Lower leg skin (tissue), 4 donors: Measurements from ENCODE around the gene INTS11. TPM values are rescaled to one million over a fixed set of nuclear protein-coding genes. Genes with fewer than 3 reads are reported as not detected.

ENCODE experiments used
- DNase-seq, 2 donors: peaks; one replicate each; pipeline ENCODE4 v3.0.0-alpha.2; 2019; ENCODE audit warnings: low spot score in 2 of 2
- H3K4me3 ChIP-seq: fragments of 200-600 bp; sonication (generic); 2 replicates; pipeline ENCODE4 v1.5.1; 2017; ENCODE audit warnings: mild to moderate bottlenecking, low read depth; ENCODE audit not compliant: poor library complexity, severe bottlenecking
- POLR2A ChIP-seq, 2 donors: fragments of 450-650 bp; IDR thresholded peaks; one replicate each; pipeline ENCODE4 v1.6.1; 2016 to 2017; ENCODE audit warnings: antibody characterized with exemption in 2 of 2, mild to moderate bottlenecking in 1 of 2, moderate library complexity in 1 of 2
- WGBS, 2 donors: methylation state at CpG; one replicate each; pipeline ENCODE4 v1.1.5; 2018; 5-methylcytosine and 5-hydroxymethylcytosine counted together
- intact Hi-C: fragments of 100-400 bp; cut with DNase I; formaldehyde crosslinking; loops from one replicate; pipeline ENCODE4 v1.15.0; 2023; ENCODE audit warnings: low total_unique reads
- total RNA-seq, 4 donors: library from RNA; depleted of rRNA; stranded (reverse); fragments of >200 nt; gene quantifications; one replicate each; pipeline ENCODE4 v1.1.0, GENCODE V29; 2016
- TF ChIP-seq, protein P1 (sequence below), 3 donors: fragments of 450-650 bp; IDR thresholded peaks; one replicate each; pipeline ENCODE4 v1.5.1; 2016; ENCODE audit warnings: antibody characterized with exemption in 3 of 3, mild to moderate bottlenecking in 3 of 3, moderate library complexity in 2 of 3

INTS11 gene
- total RNA-seq, 4 donors from 2014 or later, result 101 to 185 (median 105) TPM

DNA sequence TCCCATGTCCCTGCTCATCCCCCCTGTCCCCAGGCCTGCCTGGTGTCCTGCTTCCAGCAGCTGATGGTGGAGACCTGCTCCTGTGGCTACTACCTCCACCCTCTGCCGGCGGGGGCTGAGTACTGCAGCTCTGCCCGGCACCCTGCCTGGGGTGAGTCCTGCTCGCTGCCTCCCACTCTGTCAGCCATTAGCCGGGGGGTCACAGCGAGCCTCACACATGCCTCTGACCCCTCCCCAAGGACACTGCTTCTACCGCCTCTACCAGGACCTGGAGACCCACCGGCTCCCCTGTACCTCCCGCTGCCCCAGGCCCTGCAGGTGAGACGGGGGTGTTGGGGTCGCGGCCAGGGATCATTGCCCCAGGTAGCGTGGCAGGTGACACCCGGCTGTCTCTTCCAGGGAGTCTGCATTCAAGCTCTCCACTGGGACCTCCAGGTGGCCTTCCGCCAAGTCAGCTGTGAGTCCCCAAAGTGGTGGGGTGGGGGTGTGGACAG lies 34.2 kb downstream of the INTS11 start:
- no peak overlapping the region for H3K4me3 ChIP-seq
- intact Hi-C loops, result no loop called here
- TF ChIP-seq POLR2A (IDR thresholded peaks at IDR 0.05), result no peak
- TF ChIP-seq, protein P1, sequence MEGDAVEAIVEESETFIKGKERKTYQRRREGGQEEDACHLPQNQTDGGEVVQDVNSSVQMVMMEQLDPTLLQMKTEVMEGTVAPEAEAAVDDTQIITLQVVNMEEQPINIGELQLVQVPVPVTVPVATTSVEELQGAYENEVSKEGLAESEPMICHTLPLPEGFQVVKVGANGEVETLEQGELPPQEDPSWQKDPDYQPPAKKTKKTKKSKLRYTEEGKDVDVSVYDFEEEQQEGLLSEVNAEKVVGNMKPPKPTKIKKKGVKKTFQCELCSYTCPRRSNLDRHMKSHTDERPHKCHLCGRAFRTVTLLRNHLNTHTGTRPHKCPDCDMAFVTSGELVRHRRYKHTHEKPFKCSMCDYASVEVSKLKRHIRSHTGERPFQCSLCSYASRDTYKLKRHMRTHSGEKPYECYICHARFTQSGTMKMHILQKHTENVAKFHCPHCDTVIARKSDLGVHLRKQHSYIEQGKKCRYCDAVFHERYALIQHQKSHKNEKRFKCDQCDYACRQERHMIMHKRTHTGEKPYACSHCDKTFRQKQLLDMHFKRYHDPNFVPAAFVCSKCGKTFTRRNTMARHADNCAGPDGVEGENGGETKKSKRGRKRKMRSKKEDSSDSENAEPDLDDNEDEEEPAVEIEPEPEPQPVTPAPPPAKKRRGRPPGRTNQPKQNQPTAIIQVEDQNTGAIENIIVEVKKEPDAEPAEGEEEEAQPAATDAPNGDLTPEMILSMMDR (IDR thresholded peaks at IDR 0.05), result no peak
- DNase-seq, result no peak
- 36 to 43% methylated on average over 11 to 15 of the region's 15 CpGs for WGBS, 2 donors

DNA sequence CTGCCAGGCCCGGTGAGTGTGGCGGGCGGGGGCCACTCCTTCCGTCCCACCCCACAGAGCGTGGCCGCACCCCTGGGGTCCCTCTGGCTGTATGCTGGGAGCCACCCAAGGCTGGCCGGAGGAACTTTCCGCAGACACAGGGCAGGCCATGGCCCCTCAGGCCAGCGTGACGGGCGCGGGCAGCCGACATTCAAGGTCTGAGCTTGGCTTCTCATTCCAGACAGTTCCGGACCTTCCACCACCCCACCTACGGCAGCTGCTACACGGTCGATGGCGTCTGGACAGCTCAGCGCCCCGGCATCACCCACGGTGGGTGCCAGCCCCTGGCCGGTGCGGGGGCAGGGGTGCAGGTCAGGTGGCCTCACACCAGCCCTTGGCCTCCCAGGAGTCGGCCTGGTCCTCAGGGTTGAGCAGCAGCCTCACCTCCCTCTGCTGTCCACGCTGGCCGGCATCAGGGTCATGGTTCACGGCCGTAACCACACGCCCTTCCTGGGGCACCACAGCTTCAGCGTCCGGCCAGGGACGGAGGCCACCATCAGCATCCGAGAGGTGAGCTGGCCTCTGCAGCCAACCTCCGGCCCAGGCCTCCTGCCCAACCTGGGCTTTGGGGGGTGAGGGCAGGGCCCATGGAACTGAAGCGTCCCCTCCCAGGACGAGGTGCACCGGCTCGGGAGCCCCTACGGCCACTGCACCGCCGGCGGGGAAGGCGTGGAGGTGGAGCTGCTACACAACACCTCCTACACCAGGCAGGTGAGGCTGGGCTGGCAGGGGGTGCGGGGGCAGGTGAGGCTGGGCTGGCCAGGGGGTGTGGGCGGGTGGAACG lies 37.0 kb downstream of the INTS11 start:
- TF ChIP-seq, protein P1 (IDR thresholded peaks at IDR 0.05), result no peak
- no peak for TF ChIP-seq POLR2A (IDR thresholded peaks at IDR 0.05)
- WGBS, 2 donors, result 75 to 88% methylated on average over 26 to 45 of the region's 46 CpGs
- DNase-seq, result no peak
- intact Hi-C loops, result loop anchor here (2.0 kb wide), 1 partner anchor 167 kb away; no protein-coding TSS in a partner anchor
- H3K4me3 ChIP-seq, result no peak overlapping the region

DNA sequence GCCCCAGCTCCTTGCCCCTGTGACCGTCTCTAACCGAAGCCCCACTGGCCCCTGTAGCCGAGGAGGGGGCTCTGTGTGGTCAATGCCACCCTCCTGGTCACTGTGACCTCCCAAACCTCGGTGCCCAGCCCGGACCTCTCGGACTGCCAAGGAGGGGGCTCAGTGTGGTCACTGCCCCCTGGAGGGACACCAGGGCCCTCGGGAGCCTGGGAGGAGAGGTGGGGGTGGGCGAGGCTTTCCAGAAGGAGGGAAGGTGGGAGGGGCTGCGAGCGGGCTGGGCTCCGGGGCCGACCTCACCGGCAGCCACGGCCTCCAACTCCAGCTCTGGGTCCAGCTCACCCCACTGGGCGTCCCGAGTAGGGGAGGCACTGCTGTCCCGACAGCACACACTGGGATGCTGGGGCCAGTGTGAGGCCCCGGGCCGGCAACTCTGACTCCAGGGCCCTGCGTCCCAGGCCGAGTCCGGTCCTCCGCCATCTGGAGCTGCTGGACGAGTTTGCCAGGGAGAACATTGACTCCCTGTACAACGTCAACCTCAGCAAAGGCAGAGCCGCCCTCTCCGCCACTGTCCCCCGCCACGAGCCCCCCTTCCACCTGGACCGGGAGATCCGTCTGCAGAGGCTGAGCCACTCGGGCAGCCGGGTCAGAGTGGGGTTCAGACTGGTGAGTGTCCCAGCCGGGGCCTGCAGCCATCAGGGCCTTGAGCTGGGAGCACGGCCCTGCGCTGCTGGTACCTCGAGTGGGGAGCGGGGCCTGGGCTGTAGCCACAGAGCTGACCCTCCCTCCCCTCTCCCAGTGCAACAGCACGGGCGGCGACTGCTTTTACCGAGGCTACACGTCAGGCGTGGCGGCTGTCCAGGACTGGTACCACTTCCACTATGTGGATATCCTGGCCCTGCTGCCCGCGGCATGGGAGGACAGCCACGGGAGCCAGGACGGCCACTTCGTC lies 37.9 kb downstream of the INTS11 start:
- DNase-seq, result no peak
- TF ChIP-seq, protein P1 (IDR thresholded peaks at IDR 0.05), result no peak
- no peak for TF ChIP-seq POLR2A (IDR thresholded peaks at IDR 0.05)
- WGBS, 2 donors, result 67 to 79% methylated on average over 31 to 32 of the region's 50 CpGs
- H3K4me3 ChIP-seq, result no peak overlapping the region
- intact Hi-C loops, result loop anchor here (2.0 kb wide), 1 partner anchor 166 kb away; no protein-coding TSS in a partner anchor

DNA sequence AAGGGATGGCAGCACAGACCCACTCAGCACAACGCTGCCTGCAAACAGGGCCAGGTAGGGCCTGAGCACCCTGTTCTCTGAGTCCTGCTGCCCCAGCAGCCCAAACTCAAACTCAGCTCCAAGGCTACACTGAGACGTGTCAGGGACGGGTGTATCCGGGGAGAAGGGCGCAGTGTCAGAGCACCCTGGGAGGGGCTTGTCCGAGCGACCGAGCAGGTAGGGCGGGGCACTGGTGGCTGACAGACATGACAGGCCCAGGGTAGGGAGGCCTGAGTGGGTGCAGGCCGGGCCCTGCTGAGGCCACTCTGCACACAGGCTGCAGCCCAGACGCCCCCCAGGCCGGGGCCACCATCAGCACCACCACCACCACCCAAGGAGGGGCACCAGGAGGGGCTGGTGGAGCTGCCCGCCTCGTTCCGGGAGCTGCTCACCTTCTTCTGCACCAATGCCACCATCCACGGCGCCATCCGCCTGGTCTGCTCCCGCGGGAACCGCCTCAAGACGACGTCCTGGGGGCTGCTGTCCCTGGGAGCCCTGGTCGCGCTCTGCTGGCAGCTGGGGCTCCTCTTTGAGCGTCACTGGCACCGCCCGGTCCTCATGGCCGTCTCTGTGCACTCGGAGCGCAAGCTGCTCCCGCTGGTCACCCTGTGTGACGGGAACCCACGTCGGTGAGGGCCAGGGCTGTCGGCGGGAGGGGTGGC lies 38.7 kb downstream of the INTS11 start:
- intact Hi-C loops, result loop anchor here (2.0 kb wide), 1 partner anchor 165 kb away; no protein-coding TSS in a partner anchor
- H3K4me3 ChIP-seq, result no peak overlapping the region
- WGBS, 2 donors, result 63 to 68% methylated on average over 22 to 26 of the region's 37 CpGs
- no peak for DNase-seq
- TF ChIP-seq, protein P1 (IDR thresholded peaks at IDR 0.05), result no peak
- TF ChIP-seq POLR2A (IDR thresholded peaks at IDR 0.05), result no peak

DNA sequence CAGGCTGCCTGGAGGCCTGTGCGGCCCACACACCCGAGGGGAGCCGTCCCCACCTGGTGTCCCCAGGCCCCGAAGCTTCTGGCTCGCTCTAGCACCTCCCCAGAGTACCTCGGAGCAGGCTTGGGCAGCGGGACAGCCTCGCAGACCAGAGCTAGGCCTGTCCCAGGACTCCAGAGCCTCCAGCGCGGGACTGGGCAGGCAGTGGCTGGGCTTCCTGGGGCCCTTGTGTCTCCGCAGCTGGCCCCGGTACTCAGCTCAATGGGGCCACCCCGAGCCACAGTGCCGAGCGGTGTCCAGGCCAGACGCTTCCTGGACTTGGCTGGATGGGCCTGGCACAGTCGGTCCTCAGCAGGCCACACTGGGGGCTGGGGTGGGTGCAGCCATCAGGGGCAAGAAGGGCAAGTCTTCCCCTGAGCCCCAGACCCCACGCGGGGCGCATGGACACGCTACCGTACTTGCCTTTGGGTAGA lies 39.3 kb downstream of the INTS11 start:
- H3K4me3 ChIP-seq, result no peak overlapping the region
- TF ChIP-seq POLR2A (IDR thresholded peaks at IDR 0.05), result no peak
- TF ChIP-seq, protein P1 (IDR thresholded peaks at IDR 0.05), result no peak
- intact Hi-C loops, result no loop called here
- 80 to 94% methylated on average over 13 to 18 of the region's 22 CpGs for WGBS, 2 donors
- no peak for DNase-seq
